Inferior parietal cortex (tissue), 1 donor: ENCODE data around the gene COX5A.

ENCODE experiments used
- DNase-seq: peaks from one replicate; pipeline ENCODE4 v3.0.0-alpha.2; 2016; ENCODE audit errors: extremely low spot score

COX5A gene

GRCh38 chr15:74873036-74873755 lies 64.7 kb downstream of the COX5A start, which contains the start of gene SCAMP2:
Gene SCAMP2 (minus strand): TSS chr15:74873365. CDS start chr15:74873255, 110 bp downstream.
- peak; percentile 93 for DNase-seq

GRCh38 chr15:74872702-74873035 lies 65.2 kb downstream of the COX5A start:
- no peak for DNase-seq

- no peak for DNase-seq
These were observed 67.2 kb downstream of the COX5A start for GRCh38 chr15:74870436-74871215.
